Caco-2 (cell line): ENCODE results near the gene MYPOP. TPM values are rescaled to one million over a fixed set of nuclear protein-coding genes. Genes with fewer than 3 reads are reported as not detected.

Source experiments
- BruUV-seq: library from RNA; stranded (reverse); fragments of 400-500 nt; replicated peaks from 2 replicates; lab custom pipeline; 2021; lab: Mats Ljungman, UMichigan
- CTCF ChIA-PET: fragments of 300-600 bp; sonication (Branson Sonifier 250); formaldehyde crosslinking; loops from one replicate; lab custom pipeline; 2022; ENCODE audit warnings: antibody characterized with exemption; lab: Charles Lee
- POLR2A ChIA-PET: fragments of 300-600 bp; sonication (Branson Sonifier 250); formaldehyde crosslinking; loops from one replicate; lab custom pipeline; 2022; ENCODE audit warnings: antibody characterized with exemption; lab: Charles Lee
- DNase-seq, 2 experiments: peaks; one replicate each; pipeline versions ENCODE4 v3.0.0 to v3.0.0-alpha.2; 2020 to 2022
- H3K27me3 ChIP-seq: replicated peaks from 2 replicates; pipeline ENCODE4 v1.6.0; 2011; ENCODE audit warnings: low read length; ENCODE audit not compliant: control insufficient read depth, insufficient read depth
- H3K36me3 ChIP-seq: 2 replicates; pipeline ENCODE4 v1.5.1; 2011; ENCODE audit warnings: low read length; ENCODE audit not compliant: control insufficient read depth, insufficient read depth
- H3K4me1 ChIP-seq: fragments of 250-450 bp; sonication (Bioruptor Pico); 2 replicates; pipeline ENCODE4 v1.5.1; 2020; ENCODE audit warnings: mild to moderate bottlenecking
- H3K4me3 ChIP-seq: 2 replicates; pipeline ENCODE4 v1.5.1; 2011; ENCODE audit warnings: low read depth, mild to moderate bottlenecking, control low read depth, low read length
- H3K9me3 ChIP-seq: fragments of 250-450 bp; sonication (Bioruptor Pico); 2 replicates; pipeline ENCODE4 v1.5.1; 2020; ENCODE audit warnings: mild to moderate bottlenecking, moderate library complexity
- H3K27ac Mint-ChIP-seq: one replicate; pipeline ENCODE4 v1.8.0; 2022; ENCODE audit warnings: mixed read lengths; ENCODE audit not compliant: unreplicated experiment
- H3K27me3 Mint-ChIP-seq: one replicate; pipeline ENCODE4 v1.8.0; 2022; ENCODE audit warnings: mixed read lengths; ENCODE audit not compliant: insufficient read depth, unreplicated experiment
- H3K36me3 Mint-ChIP-seq: one replicate; pipeline ENCODE4 v1.8.0; 2022; ENCODE audit warnings: mild to moderate bottlenecking, mixed read lengths; ENCODE audit not compliant: insufficient read depth, unreplicated experiment
- H3K4me1 Mint-ChIP-seq: one replicate; pipeline ENCODE4 v1.8.0; 2022; ENCODE audit warnings: low read depth, mixed read lengths; ENCODE audit not compliant: unreplicated experiment
- H3K4me3 Mint-ChIP-seq: one replicate; pipeline ENCODE4 v1.8.0; 2022; ENCODE audit warnings: mild to moderate bottlenecking, moderate library complexity, mixed read lengths; ENCODE audit not compliant: unreplicated experiment
- H3K9me3 Mint-ChIP-seq: one replicate; pipeline ENCODE4 v1.8.0; 2022; ENCODE audit warnings: mixed read lengths; ENCODE audit not compliant: unreplicated experiment
- intact Hi-C: fragments of 100-400 bp; cut with micrococcal nuclease; formaldehyde crosslinking; loops from one replicate; pipeline ENCODE4 v1.10.0; 2022; ENCODE audit not compliant: unreplicated experiment
- total RNA-seq: library from RNA; stranded (reverse); gene quantifications from 2 replicates; pipeline ENCODE4 v1.2.3, GENCODE V29; 2022
- TF ChIP-seq, protein P1 (sequence below), 2 experiments: fragments of 200-600 bp in 1 of 2; IDR thresholded peaks; 1 replicate in 1 of 2; 2 replicates in 1 of 2; pipeline versions ENCODE4 v1.5.1 to v1.8.0; 2011 to 2022; ENCODE audit warnings: antibody characterized with exemption in 1 of 2, control low read depth in 1 of 2, inconsistent platforms in 1 of 2, low read depth in 1 of 2, low read length in 1 of 2, mild to moderate bottlenecking in 1 of 2, moderate library complexity in 1 of 2; ENCODE audit not compliant: insufficient read depth in 1 of 2, severe bottlenecking in 1 of 2, unreplicated experiment in 1 of 2

MYPOP gene
- total RNA-seq, 1 experiment from 2014 or later, result 15.8 TPM

- Mint-ChIP-seq H3K27ac (no peak overlapping the region), H3K4me1 (peaks cover 36% of the 10 kb centered on the region), H3K36me3 (peaks cover 6% of the 10 kb centered on the region), H3K9me3 (no peaks in the 10 kb centered on the region), H3K27me3 (no peaks in the 10 kb centered on the region), H3K4me3 (no peak overlapping the region)
- no peak overlapping the region for H3K4me3 ChIP-seq
- H3K27me3 ChIP-seq, result no peaks in the 10 kb centered on the region
- no peaks in the 10 kb centered on the region for H3K9me3 ChIP-seq
- peaks cover 50% of the 10 kb centered on the region for H3K4me1 ChIP-seq
- intact Hi-C loops, result no loop called here
- H3K36me3 ChIP-seq, result no peaks in the 10 kb centered on the region
- TF ChIP-seq, protein P1, sequence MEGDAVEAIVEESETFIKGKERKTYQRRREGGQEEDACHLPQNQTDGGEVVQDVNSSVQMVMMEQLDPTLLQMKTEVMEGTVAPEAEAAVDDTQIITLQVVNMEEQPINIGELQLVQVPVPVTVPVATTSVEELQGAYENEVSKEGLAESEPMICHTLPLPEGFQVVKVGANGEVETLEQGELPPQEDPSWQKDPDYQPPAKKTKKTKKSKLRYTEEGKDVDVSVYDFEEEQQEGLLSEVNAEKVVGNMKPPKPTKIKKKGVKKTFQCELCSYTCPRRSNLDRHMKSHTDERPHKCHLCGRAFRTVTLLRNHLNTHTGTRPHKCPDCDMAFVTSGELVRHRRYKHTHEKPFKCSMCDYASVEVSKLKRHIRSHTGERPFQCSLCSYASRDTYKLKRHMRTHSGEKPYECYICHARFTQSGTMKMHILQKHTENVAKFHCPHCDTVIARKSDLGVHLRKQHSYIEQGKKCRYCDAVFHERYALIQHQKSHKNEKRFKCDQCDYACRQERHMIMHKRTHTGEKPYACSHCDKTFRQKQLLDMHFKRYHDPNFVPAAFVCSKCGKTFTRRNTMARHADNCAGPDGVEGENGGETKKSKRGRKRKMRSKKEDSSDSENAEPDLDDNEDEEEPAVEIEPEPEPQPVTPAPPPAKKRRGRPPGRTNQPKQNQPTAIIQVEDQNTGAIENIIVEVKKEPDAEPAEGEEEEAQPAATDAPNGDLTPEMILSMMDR (IDR thresholded peaks at IDR 0.05; ENCODE audit: insufficient read depth in 1 of 2, low read depth in 1 of 2, low read length in 1 of 2, severe bottlenecking in 1 of 2, unreplicated experiment in 1 of 2), result no peak
- POLR2A ChIA-PET, result no interaction called here
- CTCF ChIA-PET, result no interaction called here
- no peak for DNase-seq
- BruUV-seq, result no TSS peak
Observed at GRCh38 chr19:45876161-45876410, 26.3 kb downstream of the MYPOP start.

DNA sequence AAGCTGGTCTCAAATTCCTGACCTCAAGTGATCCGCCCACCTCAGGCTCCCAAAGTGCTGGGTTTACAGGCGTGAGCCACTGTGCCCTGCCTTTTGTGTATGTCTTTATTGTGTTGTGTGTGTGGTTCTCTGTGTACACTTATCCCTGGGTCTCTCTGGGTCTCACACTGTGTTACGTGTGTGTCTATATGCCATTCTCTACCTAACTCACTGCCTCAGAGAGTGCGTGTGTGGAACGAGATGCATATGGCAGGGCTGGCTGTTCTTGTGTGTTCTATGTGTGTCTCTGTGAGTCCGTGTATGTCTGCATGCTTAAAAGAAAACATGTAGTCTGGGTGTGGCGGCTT lies 27.8 kb downstream of the MYPOP start:
- ChIA-PET CTCF (interaction anchor here (1.1 kb wide), 1 partner anchor 58 kb away, joined by 3 read pairs; no protein-coding TSS in a partner anchor), POLR2A (interaction anchor here (1.4 kb wide), 1 partner anchor 11 kb away, joined by 4 read pairs; no protein-coding TSS in a partner anchor)
- peaks cover 6% of the 10 kb centered on the region for H3K36me3 Mint-ChIP-seq
- Histone ChIP-seq H3K4me3 (no peak overlapping the region), H3K27me3 (no peaks in the 10 kb centered on the region), H3K4me1 (peaks cover 42% of the 10 kb centered on the region), H3K36me3 (no peaks in the 10 kb centered on the region; the same call in 1 of the 2 replicates), H3K9me3 (no peaks in the 10 kb centered on the region)
- peak overlapping the region; percentile 55 for H3K27ac Mint-ChIP-seq
- no peak overlapping the region for H3K4me3 Mint-ChIP-seq
- no peaks in the 10 kb centered on the region for H3K9me3 Mint-ChIP-seq
- no peak for DNase-seq
- TF ChIP-seq, protein P1 (IDR thresholded peaks at IDR 0.05; ENCODE audit: insufficient read depth in 1 of 2, low read depth in 1 of 2, low read length in 1 of 2, severe bottlenecking in 1 of 2, unreplicated experiment in 1 of 2), result no peak
- peaks cover 33% of the 10 kb centered on the region for H3K4me1 Mint-ChIP-seq
- H3K27me3 Mint-ChIP-seq, result no peaks in the 10 kb centered on the region
- intact Hi-C loops, result no loop called here
- no TSS peak for BruUV-seq

- Histone ChIP-seq H3K9me3 (no peaks in the 10 kb centered on the region), H3K27me3 (no peaks in the 10 kb centered on the region), H3K36me3 (no peaks in the 10 kb centered on the region; the same call in 1 of the 2 replicates), H3K4me1 (peaks cover 38% of the 10 kb centered on the region), H3K4me3 (no peak overlapping the region)
- DNase-seq, result no peak
- Mint-ChIP-seq H3K27ac (no peak overlapping the region), H3K4me1 (peaks cover 26% of the 10 kb centered on the region), H3K27me3 (no peaks in the 10 kb centered on the region), H3K9me3 (no peaks in the 10 kb centered on the region), H3K4me3 (no peak overlapping the region), H3K36me3 (peaks cover 11% of the 10 kb centered on the region)
- BruUV-seq, result TSS peak; percentile 18
- TF ChIP-seq, protein P1 (IDR thresholded peaks at IDR 0.05; ENCODE audit: insufficient read depth in 1 of 2, low read depth in 1 of 2, low read length in 1 of 2, severe bottlenecking in 1 of 2, unreplicated experiment in 1 of 2), result no peak
- intact Hi-C loops, result loop anchor here (1.0 kb wide), 1 partner anchor 9 kb away; no protein-coding TSS in a partner anchor
- CTCF ChIA-PET, result interaction anchor here (0.7 to 1.3 kb wide), 3 partner anchors 9 kb away, joined by 3 to 5 read pairs (median 5); partner anchors contain the start of gene FOXA3
- POLR2A ChIA-PET, result interaction anchor here (1.4 kb wide), 1 partner anchor 10 kb away, joined by 4 read pairs; no protein-coding TSS in a partner anchor
Observed at GRCh38 chr19:45873219-45873772, 29.1 kb downstream of the MYPOP start.
